ENCODE measurements around the gene SLC35D1.

Gene SLC35D1

GRCh38 chr1:67020765-67021164, 33.2 kb downstream of the SLC35D1 start:
- Histone ChIP-seq H3K27ac (ENCODE audit: low read depth, low read length, poor library complexity, severe bottlenecking) (no peak overlapping the region), H3K4me2 (ENCODE audit: low read length) (no peak overlapping the region), H3K9ac (ENCODE audit: low read length) (no peak overlapping the region), H3K4me1 (ENCODE audit: insufficient read depth, low read length, severe bottlenecking) (no peaks in the 10 kb centered on the region), H3K9me3 (ENCODE audit: low read length) (no peaks in the 10 kb centered on the region), H3K79me2 (ENCODE audit: insufficient read depth, low read length) (no peaks in the 10 kb centered on the region), H4K20me1 (ENCODE audit: insufficient read depth, low read length) (no peaks in the 10 kb centered on the region), H3K27me3 (ENCODE audit: insufficient read depth, low read length) (no peaks in the 10 kb centered on the region), H3K4me3 (ENCODE audit: low read depth, low read length, poor library complexity, severe bottlenecking) (no peak overlapping the region), H3K9me2 (ENCODE audit: low read depth, low read length) (no peaks in the 10 kb centered on the region), H3K36me3 (ENCODE audit: insufficient read depth, low read length) (peaks cover 62% of the 10 kb centered on the region), H3F3A (ENCODE audit: insufficient read depth, low read length) (no peaks in the 10 kb centered on the region), H2AFZ (ENCODE audit: low read length) (no peak overlapping the region)
- no peak for TF ChIP-seq EZH2 (IDR thresholded peaks at IDR 0.05; ENCODE audit: borderline replicate concordance, low read length)
- TF ChIP-seq, protein P1, sequence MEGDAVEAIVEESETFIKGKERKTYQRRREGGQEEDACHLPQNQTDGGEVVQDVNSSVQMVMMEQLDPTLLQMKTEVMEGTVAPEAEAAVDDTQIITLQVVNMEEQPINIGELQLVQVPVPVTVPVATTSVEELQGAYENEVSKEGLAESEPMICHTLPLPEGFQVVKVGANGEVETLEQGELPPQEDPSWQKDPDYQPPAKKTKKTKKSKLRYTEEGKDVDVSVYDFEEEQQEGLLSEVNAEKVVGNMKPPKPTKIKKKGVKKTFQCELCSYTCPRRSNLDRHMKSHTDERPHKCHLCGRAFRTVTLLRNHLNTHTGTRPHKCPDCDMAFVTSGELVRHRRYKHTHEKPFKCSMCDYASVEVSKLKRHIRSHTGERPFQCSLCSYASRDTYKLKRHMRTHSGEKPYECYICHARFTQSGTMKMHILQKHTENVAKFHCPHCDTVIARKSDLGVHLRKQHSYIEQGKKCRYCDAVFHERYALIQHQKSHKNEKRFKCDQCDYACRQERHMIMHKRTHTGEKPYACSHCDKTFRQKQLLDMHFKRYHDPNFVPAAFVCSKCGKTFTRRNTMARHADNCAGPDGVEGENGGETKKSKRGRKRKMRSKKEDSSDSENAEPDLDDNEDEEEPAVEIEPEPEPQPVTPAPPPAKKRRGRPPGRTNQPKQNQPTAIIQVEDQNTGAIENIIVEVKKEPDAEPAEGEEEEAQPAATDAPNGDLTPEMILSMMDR (IDR thresholded peaks at IDR 0.05; ENCODE audit: low read length): no peak

- Histone ChIP-seq H3K9ac (ENCODE audit: low read length) (no peak overlapping the region), H3F3A (ENCODE audit: insufficient read depth, low read length) (no peaks in the 10 kb centered on the region), H3K4me2 (ENCODE audit: low read length) (no peak overlapping the region), H3K79me2 (ENCODE audit: insufficient read depth, low read length) (no peaks in the 10 kb centered on the region), H3K4me3 (ENCODE audit: low read depth, low read length, poor library complexity, severe bottlenecking) (no peak overlapping the region), H3K9me2 (ENCODE audit: low read depth, low read length) (no peaks in the 10 kb centered on the region), H4K20me1 (ENCODE audit: insufficient read depth, low read length) (no peaks in the 10 kb centered on the region), H3K27me3 (ENCODE audit: insufficient read depth, low read length) (no peaks in the 10 kb centered on the region), H3K9me3 (ENCODE audit: low read length) (no peaks in the 10 kb centered on the region), H3K27ac (ENCODE audit: low read depth, low read length, poor library complexity, severe bottlenecking) (no peak overlapping the region), H3K4me1 (ENCODE audit: insufficient read depth, low read length, severe bottlenecking) (no peaks in the 10 kb centered on the region), H2AFZ (ENCODE audit: low read length) (no peak overlapping the region), H3K36me3 (ENCODE audit: insufficient read depth, low read length) (peaks cover 61% of the 10 kb centered on the region)
- TF ChIP-seq, protein P1 (IDR thresholded peaks at IDR 0.05; ENCODE audit: low read length): no peak
- TF ChIP-seq EZH2 (IDR thresholded peaks at IDR 0.05; ENCODE audit: borderline replicate concordance, low read length): no peak
Observed at GRCh38 chr1:67020304-67020703, 33.6 kb downstream of the SLC35D1 start.

DNA sequence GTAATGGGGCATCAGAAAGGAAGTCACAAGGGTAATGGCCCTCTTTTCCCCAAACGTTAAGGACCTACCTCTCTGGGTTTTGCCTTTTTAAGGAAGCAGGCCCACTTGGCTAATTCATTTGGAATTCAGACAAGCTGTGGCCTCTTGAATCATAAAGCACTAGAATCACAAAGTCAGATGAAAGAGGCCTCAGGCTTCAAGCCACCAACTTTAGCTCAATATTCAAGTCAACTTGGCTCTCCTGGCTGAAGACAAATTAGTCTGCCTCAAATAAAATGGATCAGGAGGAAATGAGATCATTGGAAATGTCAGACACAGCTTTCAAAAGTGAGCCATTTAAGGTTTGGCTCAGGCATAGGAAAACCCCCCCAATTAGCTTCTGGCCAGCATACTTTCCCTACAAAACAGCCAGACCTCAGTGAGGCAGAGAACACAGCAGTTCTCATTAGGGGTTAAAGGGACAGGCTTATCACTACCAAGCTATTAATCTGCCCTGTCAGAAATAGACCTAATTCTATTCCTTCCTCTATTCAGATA, 34.3 kb downstream of the SLC35D1 start:
- Histone ChIP-seq H3K4me1 (ENCODE audit: insufficient read depth, low read length, severe bottlenecking) (no peaks in the 10 kb centered on the region), H3K9ac (ENCODE audit: low read length) (no peak overlapping the region), H2AFZ (ENCODE audit: low read length) (no peak overlapping the region)

More for the DNA sequence above, 34.3 kb downstream of the SLC35D1 start:
- no peak overlapping the region for H3K4me2 ChIP-seq (ENCODE audit: low read length)
- H4K20me1 ChIP-seq (ENCODE audit: insufficient read depth, low read length): no peaks in the 10 kb centered on the region
- H3K27me3 ChIP-seq (ENCODE audit: insufficient read depth, low read length): no peaks in the 10 kb centered on the region
- no peak for TF ChIP-seq EZH2 (IDR thresholded peaks at IDR 0.05; ENCODE audit: borderline replicate concordance, low read length)
- TF ChIP-seq, protein P1 (IDR thresholded peaks at IDR 0.05; ENCODE audit: low read length): no peak
- H3K36me3 ChIP-seq (ENCODE audit: insufficient read depth, low read length): peaks cover 55% of the 10 kb centered on the region
- H3K27ac ChIP-seq (ENCODE audit: low read depth, low read length, poor library complexity, severe bottlenecking): no peak overlapping the region
- H3K9me3 ChIP-seq (ENCODE audit: low read length): no peaks in the 10 kb centered on the region
- no peaks in the 10 kb centered on the region for H3K79me2 ChIP-seq (ENCODE audit: insufficient read depth, low read length)
- H3F3A ChIP-seq (ENCODE audit: insufficient read depth, low read length): no peaks in the 10 kb centered on the region
- H3K9me2 ChIP-seq (ENCODE audit: low read depth, low read length): no peaks in the 10 kb centered on the region
- H3K4me3 ChIP-seq (ENCODE audit: low read depth, low read length, poor library complexity, severe bottlenecking): no peak overlapping the region
